ENCODE data around the gene FLAD1. TPM values are rescaled to one million over a fixed set of nuclear protein-coding genes. Genes with fewer than 3 reads are reported as not detected.
A peak's percentile ranks its signal among the peaks of the same experiment; 100 is the strongest.

The FLAD1 gene
- total and polyA plus RNA-seq, 8 donors, result 26.4 to 39.9 (median 30.2) TPM

DNA sequence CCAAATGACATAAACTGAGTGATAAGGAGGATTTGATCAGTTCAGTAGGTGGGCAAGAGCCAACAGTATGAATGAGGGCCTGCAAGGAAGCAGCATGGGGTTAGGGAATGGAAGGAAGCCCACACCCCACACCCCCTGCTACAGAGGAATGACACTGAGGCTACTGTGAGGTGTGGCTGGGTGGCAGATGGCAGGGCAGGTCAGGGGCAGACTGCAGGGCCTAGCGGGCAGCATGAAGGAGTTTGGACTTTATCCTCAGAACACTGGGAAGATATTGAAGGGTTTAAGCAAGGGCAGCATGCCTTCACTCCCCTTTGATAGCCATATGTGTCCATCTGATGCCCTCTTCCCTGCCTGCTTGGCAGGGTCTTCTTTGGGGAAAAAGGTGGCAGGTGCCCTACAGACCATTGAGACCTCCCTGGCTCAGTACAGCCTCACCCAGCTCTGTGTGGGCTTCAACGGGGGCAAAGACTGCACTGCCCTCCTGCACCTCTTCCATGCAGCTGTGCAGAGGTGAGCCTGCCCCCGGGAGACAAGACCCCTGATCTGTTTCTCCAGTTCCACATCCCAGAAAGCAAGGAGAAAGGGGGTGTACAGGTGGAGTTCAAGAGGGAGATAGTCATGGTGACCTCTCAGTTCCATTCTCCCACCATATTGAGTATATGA lies 6.2 kb downstream of the FLAD1 start:
- DNase-seq, result no peak
- peaks cover 0 to 17% of the 10 kb centered on the region in 2 donors for H3K4me1 ChIP-seq
- intact Hi-C loops (cut with DNase I), result no loop called here
- no peaks in the 10 kb centered on the region for H3K9me3 ChIP-seq
- no peak overlapping the region for H3K4me3 ChIP-seq
- H3K27ac ChIP-seq, result no peak overlapping the region
- TF ChIP-seq CTCF (IDR thresholded peaks at IDR 0.05), result no peak
- no peak for ATAC-seq
- H3K27me3 ChIP-seq, result no peaks in the 10 kb centered on the region
- H3K36me3 ChIP-seq, result peaks cover 0 to 51% of the 10 kb centered on the region in 2 donors

DNA sequence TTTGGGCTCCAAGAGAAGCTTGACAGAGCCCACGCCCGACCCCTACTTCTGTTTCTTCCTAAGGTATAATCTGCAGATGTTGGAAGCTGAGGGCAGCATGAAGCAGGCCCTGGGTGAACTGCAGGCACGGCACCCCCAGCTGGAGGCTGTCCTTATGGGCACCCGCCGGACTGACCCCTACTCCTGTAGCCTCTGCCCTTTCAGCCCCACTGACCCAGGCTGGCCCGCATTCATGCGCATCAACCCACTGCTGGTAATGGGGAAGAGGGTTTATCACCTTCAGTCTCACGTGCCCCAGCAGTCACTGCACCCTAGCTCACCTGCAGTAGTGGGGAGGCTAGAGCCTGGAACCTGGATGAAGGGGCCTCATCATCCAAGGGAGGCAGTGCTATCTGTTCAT lies 7.1 kb downstream of the FLAD1 start:
- TF ChIP-seq CTCF (IDR thresholded peaks at IDR 0.05), result no peak
- H3K4me1 ChIP-seq, result peaks cover 0 to 8% of the 10 kb centered on the region in 2 donors
- DNase-seq (peak in 1 of 4 donors; percentile 15), ATAC-seq (no peak)
- no peaks in the 10 kb centered on the region for H3K27me3 ChIP-seq
- no peaks in the 10 kb centered on the region for H3K9me3 ChIP-seq
- intact Hi-C loops (cut with DNase I), result no loop called here
- H3K36me3 ChIP-seq, result peaks cover 0 to 51% of the 10 kb centered on the region in 2 donors
- no peak overlapping the region for H3K4me3 ChIP-seq
- no peak overlapping the region for H3K27ac ChIP-seq

DNA sequence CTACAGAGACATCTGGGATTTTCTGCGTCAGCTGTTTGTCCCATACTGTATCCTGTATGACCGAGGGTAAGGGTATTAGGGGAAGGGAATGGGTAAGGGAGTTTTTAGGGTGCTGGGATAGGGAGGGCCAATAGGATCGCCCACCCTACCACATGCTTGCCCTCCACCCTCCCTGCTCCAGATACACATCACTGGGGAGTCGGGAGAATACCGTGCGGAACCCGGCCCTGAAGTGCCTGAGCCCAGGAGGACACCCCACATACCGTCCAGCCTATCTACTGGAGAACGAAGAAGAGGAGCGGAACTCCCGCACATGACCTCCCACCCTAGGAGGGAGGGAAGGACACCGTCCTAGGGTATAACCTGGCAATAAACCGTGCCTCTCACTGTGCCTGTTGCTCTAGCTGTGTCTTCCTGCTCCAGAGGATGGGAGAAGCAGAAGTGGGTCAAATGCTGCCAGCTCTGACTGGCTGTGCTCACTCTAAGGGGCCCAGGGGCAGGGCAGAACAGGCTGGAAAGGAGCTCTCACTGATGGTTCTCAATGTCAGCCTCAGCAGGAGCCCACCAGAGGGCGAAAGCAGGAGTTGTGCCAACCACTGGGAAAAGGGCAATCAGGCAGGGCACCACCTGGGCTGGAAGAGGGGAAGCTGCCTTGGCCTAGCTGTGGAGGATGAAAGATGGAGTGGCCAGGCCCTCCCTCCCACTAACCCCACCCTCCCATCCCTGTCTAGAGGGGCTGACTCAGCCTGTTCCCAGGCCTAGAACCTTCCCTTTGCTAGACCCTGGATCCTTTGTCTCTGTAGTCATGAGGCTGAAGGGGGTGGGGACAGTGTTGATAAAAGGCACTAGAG lies 9.8 kb downstream of the FLAD1 start:
- ATAC-seq (peak; percentile 7), DNase-seq (peak in 1 of 4 donors; percentile 27)
- TF ChIP-seq CTCF (IDR thresholded peaks at IDR 0.05), result no peak
- Histone ChIP-seq H3K36me3 (peaks cover 0 to 39% of the 10 kb centered on the region in 2 donors), H3K27ac (no peak overlapping the region), H3K4me3 (no peak overlapping the region), H3K27me3 (no peaks in the 10 kb centered on the region), H3K4me1 (peaks cover 0 to 21% of the 10 kb centered on the region in 2 donors), H3K9me3 (no peaks in the 10 kb centered on the region)
- intact Hi-C loops (cut with DNase I), result no loop called here

GRCh38 chr1:154993572-154994268 lies 10.6 kb downstream of the FLAD1 start, which contains the start of gene LENEP:
LENEP (plus strand) TSS chr1:154993586; CDS start chr1:154993608, 22 bp downstream.
- H3K4me1 ChIP-seq, result peaks cover under 1 to 26% of the 10 kb centered on the region in 2 donors
- DNase-seq (peak in 1 of 4 donors; percentile 26), ATAC-seq (no peak)
- H3K4me3 ChIP-seq, result no peak within 1 kb of the TSS
- intact Hi-C loops (cut with DNase I), result no loop called here
- no peaks in the 10 kb centered on the region for H3K9me3 ChIP-seq
- H3K36me3 ChIP-seq, result peaks cover 0 to 31% of the 10 kb centered on the region in 2 donors
- no peak within 1 kb of the TSS for H3K27ac ChIP-seq
- H3K27me3 ChIP-seq, result no peaks in the 10 kb centered on the region
- TF ChIP-seq CTCF (IDR thresholded peaks at IDR 0.05), result no peak

GRCh38 chr1:154994269-154994587 lies 11.1 kb downstream of the FLAD1 start:
- Histone ChIP-seq H3K4me1 (peaks cover 4 to 31% of the 10 kb centered on the region in 2 donors), H3K4me3 (no peak overlapping the region), H3K9me3 (no peaks in the 10 kb centered on the region), H3K36me3 (peaks cover 0 to 26% of the 10 kb centered on the region in 2 donors), H3K27me3 (no peaks in the 10 kb centered on the region), H3K27ac (no peak overlapping the region)
- intact Hi-C loops (cut with DNase I), result no loop called here
- ATAC-seq, result no peak
- TF ChIP-seq CTCF (IDR thresholded peaks at IDR 0.05), result no peak
- DNase-seq, result peak in 1 of 4 donors; percentile 10

Data from left lung (tissue), 10 donors.